Islet of Langerhans (tissue), 1 donor: ENCODE results near the gene TNS1.

Source experiments
- FAIRE-seq: peaks from one replicate; lab custom pipeline; 2011; peaks lifted over from hg19 to GRCh38; lab: Jason Lieb, UNC

The TNS1 gene

DNA sequence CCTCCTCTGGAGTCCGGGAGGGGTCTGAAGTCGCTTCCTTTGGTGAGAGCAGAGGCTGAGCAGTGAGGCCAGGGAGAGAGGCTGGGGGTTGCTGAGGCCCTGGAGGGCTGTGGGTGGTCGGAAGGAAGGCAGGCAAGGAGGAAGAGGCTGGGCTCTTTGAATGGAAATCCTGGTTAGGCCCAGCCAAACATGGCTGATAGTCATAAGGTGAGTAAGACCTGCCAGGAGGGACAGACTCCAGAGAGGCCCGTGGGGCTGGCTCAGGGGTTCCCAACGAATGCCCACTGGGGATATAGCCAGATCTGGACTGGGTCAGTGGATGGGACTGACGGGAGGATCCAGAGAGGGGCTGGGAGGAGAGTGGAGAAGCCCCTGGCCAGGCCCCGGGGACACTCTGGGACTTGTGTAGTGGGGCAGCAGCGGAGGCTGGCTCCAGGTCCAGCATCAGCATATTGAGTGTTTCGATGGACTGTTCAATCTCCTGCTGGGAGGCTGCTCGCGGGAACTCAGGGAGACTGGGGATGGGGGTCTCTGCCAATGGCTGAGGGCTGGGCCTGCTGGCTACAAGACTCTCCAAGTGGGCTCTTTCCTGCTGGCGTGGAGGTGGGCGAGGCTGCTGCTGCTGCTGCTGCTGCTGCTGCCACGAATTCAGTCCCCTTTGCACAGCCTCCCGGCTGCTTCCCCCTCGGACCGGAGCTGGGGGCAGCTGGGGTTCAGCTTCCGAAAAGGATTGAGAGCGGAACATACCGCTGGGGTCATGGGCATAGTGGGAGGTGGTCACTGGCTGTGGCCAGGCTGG is 155.0 kb downstream of the TNS1 start:
- no peak for FAIRE-seq

DNA sequence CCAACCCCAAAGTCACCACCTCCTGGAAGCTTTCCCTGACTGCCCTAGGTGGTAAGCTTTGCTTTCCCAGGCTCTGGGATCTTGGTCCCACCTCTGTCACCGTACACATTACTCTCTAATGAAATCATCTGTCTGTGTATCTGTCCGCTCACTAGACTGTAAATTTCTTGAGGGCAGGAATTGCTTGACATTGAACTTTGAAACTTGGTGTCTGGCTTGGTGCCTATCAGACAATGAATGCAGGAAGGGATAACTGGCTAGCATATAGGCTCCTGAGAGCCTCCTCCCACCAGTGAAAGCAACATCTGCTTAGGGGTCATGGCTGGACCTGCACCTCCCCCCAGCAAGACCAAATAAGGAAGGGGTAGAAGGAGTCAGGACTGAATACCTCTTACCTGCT is 155.7 kb downstream of the TNS1 start:
- FAIRE-seq: no peak

DNA sequence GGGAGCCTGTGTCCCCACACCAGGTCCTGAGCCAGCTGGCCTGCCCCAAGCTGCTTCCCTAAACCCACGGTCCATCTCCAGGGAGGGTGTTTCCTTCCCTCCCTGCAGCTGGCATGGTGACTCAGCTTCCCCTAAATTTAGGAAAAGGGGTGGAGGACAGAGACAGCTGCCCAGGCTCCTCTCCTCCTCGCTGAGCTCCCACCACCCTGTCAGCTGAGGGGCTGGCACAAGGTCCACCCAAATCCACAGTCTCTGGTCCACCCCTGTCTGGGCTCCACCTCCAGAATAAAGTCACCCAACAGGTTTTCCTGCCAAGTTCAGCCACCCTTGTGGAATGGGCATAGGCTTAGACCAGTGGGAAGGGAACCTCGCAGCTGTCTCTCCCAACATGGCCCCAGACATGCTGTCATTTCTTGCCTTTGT is 156.5 kb downstream of the TNS1 start:
- no peak for FAIRE-seq

DNA sequence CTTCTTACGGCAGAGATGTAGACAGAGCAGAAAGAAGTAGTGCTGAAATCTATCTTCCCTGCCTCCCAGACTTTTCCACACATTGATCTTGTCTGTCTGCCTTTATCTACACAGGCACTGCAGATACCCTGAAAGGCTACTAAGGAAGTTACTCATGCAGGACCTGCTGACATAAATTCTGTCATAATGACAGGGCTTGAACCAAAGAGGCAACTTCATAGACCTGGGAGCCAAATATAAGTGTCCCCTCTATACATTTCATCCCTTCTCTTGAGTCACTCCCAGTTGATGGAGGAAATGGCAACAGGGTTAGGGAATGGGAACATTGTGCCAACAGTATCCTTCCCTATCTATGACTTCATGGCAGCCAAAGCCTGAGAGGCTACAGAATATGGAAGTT is 157.5 kb downstream of the TNS1 start:
- FAIRE-seq: no peak

- no peak for FAIRE-seq
Observed at GRCh38 chr2:217844696-217845095, 158.1 kb downstream of the TNS1 start.

DNA sequence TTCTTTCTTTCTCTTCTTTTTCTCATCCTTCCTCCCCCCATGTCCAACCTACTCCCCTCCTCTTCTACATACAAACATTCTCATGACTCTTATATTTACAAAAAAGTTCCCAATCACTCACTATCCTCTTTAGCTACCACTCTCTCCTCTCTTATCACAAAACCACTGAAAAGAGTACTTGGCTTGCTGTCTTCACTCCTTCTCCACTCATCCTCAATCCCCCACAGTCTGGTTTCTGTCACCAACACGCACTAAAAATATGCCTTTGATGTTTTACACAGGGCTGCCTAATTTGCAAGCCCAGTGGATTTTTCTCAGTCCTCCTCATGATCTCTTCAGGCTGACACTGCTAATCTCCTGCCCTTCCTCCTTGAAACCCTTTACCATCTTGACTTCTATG is 159.5 kb downstream of the TNS1 start:
- no peak for FAIRE-seq

DNA sequence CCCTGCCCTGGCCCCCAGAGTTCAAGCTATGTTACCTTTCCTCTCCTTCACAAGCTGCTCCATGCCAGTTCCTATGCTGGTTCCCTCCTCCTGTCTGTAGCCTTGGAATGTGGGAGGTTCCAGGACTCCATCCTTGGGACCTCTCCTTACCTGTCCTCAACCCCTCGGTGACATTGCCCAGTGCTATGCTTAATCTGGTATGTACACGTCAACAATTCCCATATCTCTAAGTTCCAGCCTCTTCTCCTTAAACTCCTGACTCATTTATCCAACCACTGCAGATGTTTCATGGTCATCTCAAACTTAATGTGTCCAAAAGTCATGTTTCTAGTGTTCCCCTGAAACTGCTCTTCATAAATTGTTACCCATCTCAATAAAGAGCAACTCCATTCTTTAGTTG is 160.8 kb downstream of the TNS1 start:
- FAIRE-seq: no peak

DNA sequence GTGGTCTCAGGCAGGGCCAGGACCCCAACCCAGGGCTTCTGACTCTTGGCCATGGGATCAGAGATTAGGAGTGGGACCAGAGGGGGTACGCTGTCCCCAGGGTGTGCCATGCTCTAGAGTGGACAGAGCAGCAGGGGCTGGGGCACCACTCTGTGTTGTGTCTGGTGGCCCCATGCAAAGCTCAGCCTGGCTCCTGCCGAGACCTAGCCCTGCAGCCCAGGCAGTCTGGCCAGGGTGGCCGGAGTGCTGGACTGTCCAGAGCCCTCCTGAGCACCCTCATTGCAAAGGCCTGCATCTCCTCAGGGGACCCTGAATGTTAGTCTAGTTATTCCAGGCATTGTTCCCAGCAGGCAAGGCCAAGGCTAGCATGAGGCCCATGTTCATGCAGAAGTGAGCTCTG is 162.3 kb downstream of the TNS1 start:
- no peak for FAIRE-seq

DNA sequence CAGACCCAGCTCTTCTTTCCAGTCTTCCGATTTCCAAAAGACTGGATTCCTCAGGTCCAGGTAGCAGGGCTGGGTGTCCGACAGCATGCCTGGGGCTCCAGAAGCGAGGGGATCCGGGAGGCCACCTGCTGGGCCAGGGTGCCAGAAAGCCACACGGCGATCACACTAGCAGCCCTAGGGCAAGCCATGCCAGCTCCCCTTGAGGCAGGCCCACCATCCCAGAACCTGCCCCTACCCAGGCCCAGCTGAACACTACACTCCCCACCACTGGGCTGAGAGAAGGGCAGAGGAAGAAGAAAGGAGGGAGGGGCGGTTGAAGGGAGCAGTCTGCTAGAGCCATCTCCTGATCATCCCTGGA is 163.1 kb downstream of the TNS1 start:
- no peak for FAIRE-seq

DNA sequence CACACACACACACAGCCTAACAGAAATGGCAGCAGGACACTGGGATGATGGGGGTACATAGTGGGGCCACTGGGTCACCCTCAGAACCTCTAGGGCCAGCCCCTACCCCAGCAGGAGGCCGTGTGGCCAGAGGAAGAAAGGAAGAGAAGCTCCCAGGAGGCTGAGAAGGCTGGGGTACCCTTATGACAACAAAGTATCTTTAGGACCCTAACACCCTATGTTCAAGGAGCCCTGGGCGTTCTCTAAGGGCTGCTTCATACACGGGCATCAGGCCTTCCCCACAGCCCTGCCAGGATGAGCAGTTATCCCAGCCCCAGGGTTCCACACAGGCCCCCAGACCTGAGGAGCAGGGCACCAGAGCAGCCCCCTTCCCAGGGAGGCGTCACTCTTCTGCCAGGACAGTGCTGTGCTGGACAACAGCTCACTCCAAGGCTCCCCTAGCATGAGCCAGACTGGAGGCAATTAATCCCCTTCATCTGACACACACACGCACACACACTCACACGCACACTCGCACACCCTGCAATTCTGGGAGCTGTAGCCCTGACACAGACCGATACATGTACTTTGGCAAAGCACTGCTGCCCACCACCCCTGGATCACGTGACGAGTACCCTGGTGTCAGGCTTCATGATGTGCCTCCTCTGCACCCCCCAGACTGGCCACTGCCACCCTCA is 163.6 kb downstream of the TNS1 start:
- FAIRE-seq: no peak

- FAIRE-seq: no peak
Observed at GRCh38 chr2:217838409-217838831, 164.4 kb downstream of the TNS1 start.

GRCh38 chr2:217837530-217837929 is 165.3 kb downstream of the TNS1 start:
- no peak for FAIRE-seq

DNA sequence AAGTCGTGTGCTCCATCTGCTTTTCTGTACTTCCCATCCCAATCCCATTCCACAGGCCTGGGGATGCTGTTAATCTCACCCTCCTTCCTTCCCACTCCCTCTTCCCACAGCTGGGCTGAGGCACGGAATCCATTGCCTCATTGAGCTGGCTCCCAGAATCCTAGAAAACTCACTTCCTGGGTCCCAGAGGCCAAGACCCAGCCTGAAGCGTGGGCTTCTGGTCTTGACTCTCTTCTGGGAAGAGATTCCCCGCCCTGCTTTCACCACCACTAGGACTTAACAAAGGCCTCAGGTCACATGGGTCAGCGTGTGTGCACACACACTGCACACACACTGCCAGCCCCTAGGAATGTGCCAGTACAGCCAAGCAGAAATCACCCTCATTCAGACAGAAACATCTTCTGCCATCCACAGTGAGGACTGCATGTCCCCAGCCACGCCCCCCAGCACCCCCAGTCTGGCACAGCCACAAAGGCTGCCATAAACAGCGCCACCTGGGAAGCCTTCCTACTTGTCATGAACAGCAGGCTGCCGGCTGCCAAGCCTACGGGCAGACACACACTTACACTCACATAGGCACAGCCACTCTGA is 165.8 kb downstream of the TNS1 start:
- FAIRE-seq: no peak

- no peak for FAIRE-seq
Observed at GRCh38 chr2:217835931-217836891, 166.6 kb downstream of the TNS1 start.

GRCh38 chr2:217834744-217835513 is 167.9 kb downstream of the TNS1 start:
- no peak for FAIRE-seq

DNA sequence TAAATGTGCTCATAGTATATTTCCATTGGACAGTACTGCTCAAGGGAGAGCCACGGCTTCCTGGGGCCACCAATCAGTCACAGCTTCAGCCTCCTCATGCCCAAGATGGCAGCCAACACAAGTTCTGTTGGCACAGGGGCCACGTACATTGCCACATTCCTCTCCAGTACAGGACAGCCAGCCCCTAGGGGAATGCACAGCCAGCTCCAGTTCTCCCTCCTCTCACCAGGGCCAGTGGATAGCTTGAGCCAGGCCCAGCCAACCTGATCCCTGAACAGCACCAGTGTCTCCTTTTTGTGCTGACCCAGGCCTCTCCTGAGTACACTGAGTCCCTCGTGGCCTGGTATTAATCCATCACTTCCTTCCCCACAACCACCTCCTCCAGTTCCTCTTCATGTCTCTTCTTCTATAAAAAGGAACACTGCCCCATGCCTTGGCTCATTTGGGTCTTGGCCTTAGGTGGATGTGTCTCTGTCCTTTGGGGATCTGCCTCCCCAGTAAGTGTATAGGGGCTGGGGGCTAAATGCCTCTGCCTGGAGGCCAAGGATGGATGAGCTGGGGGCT is 168.7 kb downstream of the TNS1 start:
- FAIRE-seq: no peak

GRCh38 chr2:217833439-217833838 is 169.4 kb downstream of the TNS1 start:
- FAIRE-seq: no peak

DNA sequence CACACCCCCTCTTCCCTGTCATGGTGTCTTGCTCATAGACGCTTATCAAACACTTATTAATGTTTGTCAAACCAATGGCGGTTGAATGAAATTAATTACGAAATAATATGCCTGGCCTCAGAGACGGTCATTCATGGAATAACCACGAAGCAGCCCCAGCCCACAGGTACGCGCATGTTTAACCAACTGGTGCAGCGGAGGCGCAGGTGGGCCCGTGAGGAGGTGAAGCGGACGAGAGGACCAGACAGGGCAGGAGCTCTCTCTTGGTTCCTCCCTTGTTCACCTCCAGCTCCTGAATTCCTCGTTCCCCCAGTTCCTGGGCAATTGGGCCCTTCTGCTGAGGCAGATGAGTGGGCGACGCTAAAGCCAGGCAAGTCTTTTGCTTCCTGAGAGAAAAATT is 169.8 kb downstream of the TNS1 start:
- FAIRE-seq: no peak

GRCh38 chr2:217832115-217832514 is 170.7 kb downstream of the TNS1 start:
- no peak for FAIRE-seq

- no peak for FAIRE-seq
Observed at GRCh38 chr2:217831306-217831705, 171.5 kb downstream of the TNS1 start.

DNA sequence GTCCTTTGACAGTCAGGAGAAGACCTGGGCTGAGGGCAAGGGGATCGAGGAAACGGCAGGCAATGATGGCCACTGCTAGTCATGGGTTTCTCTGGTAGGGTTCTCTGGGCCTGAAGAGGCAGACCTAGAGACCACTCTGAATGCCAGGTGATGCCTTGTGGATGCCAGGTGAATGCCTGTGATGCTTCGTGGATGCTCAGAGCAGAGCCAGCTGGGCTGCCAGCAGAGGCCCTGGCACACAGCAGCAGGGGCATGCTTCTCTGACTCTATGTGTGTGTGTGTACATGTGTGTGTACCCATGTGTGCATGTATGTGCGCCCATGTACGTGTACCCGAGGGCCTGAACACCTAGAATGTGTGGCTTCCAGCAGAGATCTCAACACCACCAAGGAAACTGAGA is 172.0 kb downstream of the TNS1 start:
- FAIRE-seq: no peak
